Suprapubic skin (tissue), 4 donors: Measurements from ENCODE around the gene SMG7. TPM values are rescaled to one million over a fixed set of nuclear protein-coding genes. Genes with fewer than 3 reads are reported as not detected.

Experiments used
- DNase-seq, 2 donors: peaks; one replicate each; pipeline ENCODE4 v3.0.0-alpha.2; 2019; ENCODE audit warnings: low spot score in 2 of 2
- H3K27ac ChIP-seq: fragments of 200-600 bp; sonication (generic); one replicate; pipeline ENCODE4 v1.5.1; 2019
- H3K27me3 ChIP-seq: fragments of 200-600 bp; sonication (generic); one replicate; pipeline ENCODE4 v1.5.1; 2019
- H3K36me3 ChIP-seq: fragments of 200-600 bp; sonication (generic); one replicate; pipeline ENCODE4 v1.5.1; 2019
- H3K4me1 ChIP-seq: fragments of 200-600 bp; sonication (generic); one replicate; pipeline ENCODE4 v1.5.1; 2019
- H3K4me3 ChIP-seq: fragments of 200-600 bp; sonication (generic); one replicate; pipeline ENCODE4 v1.5.1; 2019; ENCODE audit warnings: mild to moderate bottlenecking
- H3K9me3 ChIP-seq: fragments of 200-600 bp; sonication (generic); one replicate; pipeline ENCODE4 v1.5.1; 2019
- CTCF ChIP-seq, 2 donors: fragments of 200-600 bp in 1 of 2; fragments of 450-650 bp in 1 of 2; sonication (generic) in 1 of 2; IDR thresholded peaks; one replicate each; pipeline ENCODE4 v1.5.1; 2016 to 2019; ENCODE audit warnings: antibody characterized with exemption in 2 of 2, mild to moderate bottlenecking in 1 of 2, moderate library complexity in 1 of 2
- EP300 ChIP-seq: sonication (generic); formaldehyde crosslinking; IDR thresholded peaks from one replicate; pipeline ENCODE4 v1.6.1; 2017; ENCODE audit warnings: antibody characterized with exemption
- POLR2A ChIP-seq, 2 donors: fragments of 450-650 bp; IDR thresholded peaks; one replicate each; pipeline ENCODE4 v1.6.1; 2017; ENCODE audit warnings: antibody characterized with exemption in 2 of 2, mild to moderate bottlenecking in 2 of 2, moderate library complexity in 2 of 2
- POLR2AphosphoS5 ChIP-seq, 3 donors: sonication (generic); formaldehyde crosslinking; IDR thresholded peaks; one replicate each; pipeline ENCODE4 v1.6.1; 2017; ENCODE audit warnings: antibody characterized with exemption in 3 of 3
- WGBS: methylation state at CpG from one replicate; pipeline ENCODE4 v1.1.5; 2018; 5-methylcytosine and 5-hydroxymethylcytosine counted together
- total RNA-seq, 4 donors: library from RNA; depleted of rRNA; stranded (reverse); fragments of >200 nt; gene quantifications; one replicate each; pipeline ENCODE4 v1.1.0, GENCODE V29; 2016

SMG7 gene
- total RNA-seq, 4 donors from 2014 or later = 34.4 to 65.3 (median 41.8) TPM

DNA sequence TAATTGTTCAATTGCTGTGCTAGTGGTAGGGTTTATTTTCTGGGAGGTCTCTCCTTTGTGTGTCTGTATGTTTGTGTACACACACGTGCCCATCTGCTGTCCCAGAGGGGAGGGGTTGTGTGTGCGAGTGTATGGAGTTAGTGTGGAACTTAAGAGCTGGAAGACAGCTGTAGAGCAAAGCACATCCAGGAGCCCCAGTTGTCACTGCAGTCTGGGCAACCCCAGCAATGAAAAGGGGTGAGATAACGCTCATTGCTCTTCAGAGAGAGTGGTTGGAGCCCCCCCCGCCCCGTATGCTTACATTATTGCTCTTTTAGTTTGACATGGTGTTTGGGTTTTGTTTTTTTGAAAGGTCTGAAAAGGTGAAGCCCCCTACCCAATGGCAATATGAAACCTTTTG, 81.0 kb downstream of the SMG7 start:
- no peak for TF ChIP-seq POLR2AphosphoS5 (IDR thresholded peaks at IDR 0.05)
- TF ChIP-seq EP300 = no peak
- TF ChIP-seq CTCF (IDR thresholded peaks at IDR 0.05) = no peak
- no peak for TF ChIP-seq POLR2A (IDR thresholded peaks at IDR 0.05)
- H3K4me3 ChIP-seq = no peak overlapping the region
- H3K4me1 ChIP-seq = no peaks in the 10 kb centered on the region
- peaks cover 74% of the 10 kb centered on the region for H3K36me3 ChIP-seq
- H3K9me3 ChIP-seq = no peaks in the 10 kb centered on the region
- H3K27me3 ChIP-seq = no peaks in the 10 kb centered on the region
- H3K27ac ChIP-seq = no peak overlapping the region
- WGBS = 81% methylated on average over 4 of the region's 5 CpGs
- no peak for DNase-seq

DNA sequence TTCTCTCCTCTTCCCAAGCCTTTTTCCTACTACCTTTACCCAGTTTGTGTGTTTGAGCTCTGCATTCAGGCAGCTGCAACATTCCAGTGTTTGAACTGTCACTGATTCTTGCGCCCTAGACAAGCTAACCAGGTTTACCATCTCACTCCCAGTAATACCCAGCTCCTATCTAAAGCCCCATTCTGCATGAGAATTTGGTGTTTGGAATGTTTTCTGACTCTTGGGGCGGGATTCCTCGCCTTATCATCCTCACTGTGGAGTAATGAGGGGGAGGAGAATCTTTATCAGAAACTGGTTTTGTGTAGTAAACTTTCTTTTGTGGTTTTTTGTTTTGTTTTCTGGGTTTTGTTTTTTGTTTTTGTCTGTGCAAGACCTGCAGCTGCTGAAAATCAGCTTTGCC, 81.5 kb downstream of the SMG7 start:
- Histone ChIP-seq H3K9me3 (no peaks in the 10 kb centered on the region), H3K27ac (no peak overlapping the region), H3K4me1 (no peaks in the 10 kb centered on the region), H3K4me3 (no peak overlapping the region), H3K36me3 (peaks cover 70% of the 10 kb centered on the region), H3K27me3 (no peaks in the 10 kb centered on the region)
- no peak for DNase-seq
- no peak for TF ChIP-seq EP300
- TF ChIP-seq CTCF (IDR thresholded peaks at IDR 0.05) = no peak
- TF ChIP-seq POLR2AphosphoS5 (IDR thresholded peaks at IDR 0.05) = no peak
- TF ChIP-seq POLR2A (IDR thresholded peaks at IDR 0.05) = no peak
- 89% methylated on average over 3 of the region's 3 CpGs for WGBS

DNA sequence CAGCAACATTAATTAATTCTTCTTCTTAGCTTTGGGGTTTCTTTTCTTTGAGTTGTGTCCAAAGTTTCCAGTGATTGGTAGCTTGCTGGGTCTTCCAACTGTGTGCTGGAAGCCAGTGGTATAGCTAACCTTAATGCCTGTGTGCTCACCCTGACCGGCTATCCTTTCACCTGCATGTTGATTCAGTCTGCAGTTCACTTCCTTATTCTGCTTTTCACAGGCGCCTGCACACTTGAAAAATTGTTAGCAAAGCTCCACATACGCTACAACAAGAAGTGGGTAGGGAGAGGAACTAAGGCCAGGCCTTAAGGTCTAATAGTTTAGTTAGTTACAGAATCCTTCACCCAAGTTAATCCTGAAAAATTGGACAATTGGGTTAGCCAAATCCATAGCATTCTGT, 82.3 kb downstream of the SMG7 start:
- Histone ChIP-seq H3K4me1 (no peaks in the 10 kb centered on the region), H3K4me3 (no peak overlapping the region), H3K9me3 (no peaks in the 10 kb centered on the region), H3K27me3 (no peaks in the 10 kb centered on the region), H3K36me3 (peaks cover 61% of the 10 kb centered on the region), H3K27ac (no peak overlapping the region)
- TF ChIP-seq CTCF (IDR thresholded peaks at IDR 0.05) (no peak), POLR2AphosphoS5 (IDR thresholded peaks at IDR 0.05) (no peak), EP300 (no peak), POLR2A (IDR thresholded peaks at IDR 0.05) (no peak)
- no peak for DNase-seq
- 77% methylated on average over 3 of the region's 3 CpGs for WGBS

DNA sequence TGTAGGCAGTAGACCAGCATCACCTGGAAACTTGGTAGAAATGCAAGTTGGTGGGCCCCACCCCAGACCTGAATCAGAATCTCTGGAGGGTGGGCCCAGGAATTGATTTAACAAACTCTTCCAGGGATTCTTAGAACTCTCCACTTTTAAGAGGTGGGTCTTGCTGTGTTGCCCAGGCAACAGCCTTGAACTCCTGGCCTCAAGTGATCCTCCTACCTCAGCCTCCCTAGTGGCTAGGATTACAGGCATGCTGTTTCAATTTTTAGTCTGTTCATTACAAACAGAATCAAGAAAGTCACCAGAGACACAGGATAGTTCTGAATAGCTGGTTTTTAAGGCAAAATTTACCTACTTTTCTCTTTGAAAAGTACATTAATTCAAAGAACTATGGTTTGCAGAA, 86.8 kb downstream of the SMG7 start:
- no peaks in the 10 kb centered on the region for H3K4me1 ChIP-seq
- no peak for TF ChIP-seq POLR2AphosphoS5 (IDR thresholded peaks at IDR 0.05)
- no peak for TF ChIP-seq POLR2A (IDR thresholded peaks at IDR 0.05)
- no peak for TF ChIP-seq EP300
- TF ChIP-seq CTCF (IDR thresholded peaks at IDR 0.05) = no peak
- H3K36me3 ChIP-seq = peaks cover 18% of the 10 kb centered on the region
- no peak overlapping the region for H3K4me3 ChIP-seq
- DNase-seq = no peak
- no peak overlapping the region for H3K27ac ChIP-seq
- no peaks in the 10 kb centered on the region for H3K9me3 ChIP-seq
- no peaks in the 10 kb centered on the region for H3K27me3 ChIP-seq

DNA sequence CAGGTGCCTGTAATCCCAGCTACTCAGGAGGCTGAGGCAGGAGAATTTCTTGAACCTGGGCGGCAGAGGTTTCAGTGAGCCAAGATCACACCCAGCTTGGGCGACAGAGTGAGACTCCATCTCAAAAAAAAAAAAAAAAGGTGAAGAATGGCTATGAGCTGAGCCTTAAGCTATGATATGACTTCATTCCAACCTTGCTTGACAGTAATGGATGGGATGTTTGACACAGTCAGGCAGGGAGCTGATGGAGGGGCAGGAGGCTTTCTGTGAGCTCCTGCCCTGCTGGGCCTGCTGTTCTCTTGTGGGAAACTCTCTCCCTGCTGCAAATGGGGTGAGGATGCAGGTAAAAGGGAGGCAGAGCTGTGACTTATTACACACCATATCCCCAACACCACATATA, 90.4 kb downstream of the SMG7 start:
- WGBS = 77% methylated on average over 2 of the region's 2 CpGs
- no peak for TF ChIP-seq EP300
- TF ChIP-seq CTCF (IDR thresholded peaks at IDR 0.05) = no peak
- no peak for TF ChIP-seq POLR2A (IDR thresholded peaks at IDR 0.05)
- no peak for TF ChIP-seq POLR2AphosphoS5 (IDR thresholded peaks at IDR 0.05)

More for the DNA sequence above, 90.4 kb downstream of the SMG7 start:
- no peaks in the 10 kb centered on the region for H3K4me1 ChIP-seq
- no peaks in the 10 kb centered on the region for H3K27me3 ChIP-seq
- H3K36me3 ChIP-seq = peaks cover 3% of the 10 kb centered on the region
- DNase-seq = no peak
- H3K27ac ChIP-seq = no peak overlapping the region
- no peaks in the 10 kb centered on the region for H3K9me3 ChIP-seq
- H3K4me3 ChIP-seq = no peak overlapping the region
